ENCODE results near the gene SCO1. TPM values are rescaled to one million over a fixed set of nuclear protein-coding genes. Genes with fewer than 3 reads are reported as not detected.
"Not testable (repeated sequence)": the region's sequence is repeated elsewhere in the genome, so short reads cannot be mapped to it uniquely, and the experiment has no call there.

The SCO1 gene
- total and polyA plus RNA-seq, 9 donors: 22.2 to 26.8 (median 24.3) TPM

GRCh38 chr17:10698096-10698818 lies 924 bp upstream of the SCO1 start:
- no peaks in the 10 kb centered on the region for H3K9me3 ChIP-seq (replicated peaks; ENCODE audit: control insufficient read depth, low read depth, low read length)
- H3K27ac ChIP-seq (ENCODE audit: low read length): peak overlapping the region; percentile 93
- peak overlapping the region; percentile 97 for H3K4me3 ChIP-seq (ENCODE audit: low read length)
- peaks cover 12% of the 10 kb centered on the region for H3K4me1 ChIP-seq (ENCODE audit: control insufficient read depth, insufficient read depth, low read length)
- H3K27me3 ChIP-seq (ENCODE audit: control insufficient read depth, insufficient read depth, low read length): no peaks in the 10 kb centered on the region
- peaks cover 15% of the 10 kb centered on the region for H3K36me3 ChIP-seq (ENCODE audit: control insufficient read depth, insufficient read depth, low read length)
- DNase-seq: peak; percentile 43
- WGBS (ENCODE audit: insufficient coverage): no CpG with 5 or more reads among the region's 18 CpGs

DNA sequence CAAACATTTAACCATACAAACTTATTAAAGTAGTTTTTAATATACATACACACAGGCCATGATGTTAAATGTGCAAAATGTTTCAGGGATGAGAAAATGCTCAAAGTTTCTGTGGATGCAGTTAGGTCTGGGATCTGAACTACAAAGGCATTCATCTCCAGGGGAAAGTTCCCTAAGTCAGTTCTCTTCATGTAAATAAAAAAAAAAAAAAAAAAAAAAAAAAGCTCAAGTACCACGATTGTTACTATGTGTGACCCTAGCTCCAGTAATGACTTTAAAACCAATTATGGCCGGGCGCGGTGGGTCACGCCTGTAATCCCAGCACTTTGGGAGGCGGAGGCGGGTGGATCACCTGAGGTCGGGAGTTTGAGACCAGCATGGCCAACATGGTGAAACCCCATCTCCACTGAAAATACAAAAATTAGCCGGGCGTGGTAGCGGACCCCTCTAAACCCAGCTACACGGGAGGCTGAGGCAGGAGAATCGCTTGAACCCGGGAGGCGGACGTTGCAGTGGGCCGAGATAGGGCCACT lies 1.4 kb downstream of the SCO1 start:
- not testable (repeated sequence) for H3K9me3 ChIP-seq (replicated peaks; ENCODE audit: control insufficient read depth, low read depth, low read length); H3K4me3 ChIP-seq (ENCODE audit: low read length); H3K4me1 ChIP-seq (ENCODE audit: control insufficient read depth, insufficient read depth, low read length); DNase-seq; H3K27me3 ChIP-seq (ENCODE audit: control insufficient read depth, insufficient read depth, low read length); H3K27ac ChIP-seq (ENCODE audit: low read length)
- WGBS (ENCODE audit: insufficient coverage): 93% methylated on average over 13 of the region's 17 CpGs
- peaks cover 22% of the 10 kb centered on the region for H3K36me3 ChIP-seq (ENCODE audit: control insufficient read depth, insufficient read depth, low read length)

DNA sequence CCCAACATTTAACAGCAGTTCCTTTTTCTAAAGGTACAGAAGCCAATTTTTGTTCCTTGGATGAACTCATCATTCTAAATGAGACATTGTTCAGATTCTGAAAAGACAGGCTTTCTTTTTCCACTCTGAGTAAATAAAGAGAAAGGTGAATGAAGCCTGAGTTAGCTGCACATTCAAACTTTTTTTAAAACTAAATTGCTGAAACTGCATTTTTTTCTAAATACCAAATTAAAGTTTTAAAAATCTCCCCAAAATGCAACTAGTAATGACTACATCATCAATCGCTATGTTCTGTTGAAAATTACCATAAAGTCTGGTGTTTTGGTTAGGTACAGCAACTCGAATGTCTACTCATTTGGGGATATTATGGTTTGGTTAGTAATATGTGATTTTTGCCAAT lies 9.8 kb downstream of the SCO1 start:
- Histone ChIP-seq H3K9me3 (replicated peaks; ENCODE audit: control insufficient read depth, low read depth, low read length) (no peaks in the 10 kb centered on the region), H3K4me3 (ENCODE audit: low read length) (no peak overlapping the region), H3K27ac (ENCODE audit: low read length) (no peak overlapping the region), H3K27me3 (ENCODE audit: control insufficient read depth, insufficient read depth, low read length) (no peaks in the 10 kb centered on the region), H3K4me1 (ENCODE audit: control insufficient read depth, insufficient read depth, low read length) (no peaks in the 10 kb centered on the region), H3K36me3 (ENCODE audit: control insufficient read depth, insufficient read depth, low read length) (peaks cover 37% of the 10 kb centered on the region)
- WGBS (ENCODE audit: insufficient coverage): no CpG with 5 or more reads among the region's 2 CpGs
- DNase-seq: no peak

GRCh38 chr17:10683853-10684252 lies 13.5 kb downstream of the SCO1 start:
- H3K36me3 ChIP-seq (ENCODE audit: control insufficient read depth, insufficient read depth, low read length): peaks cover 47% of the 10 kb centered on the region
- no peaks in the 10 kb centered on the region for H3K9me3 ChIP-seq (replicated peaks; ENCODE audit: control insufficient read depth, low read depth, low read length)
- no CpG with 5 or more reads among the region's 2 CpGs for WGBS (ENCODE audit: insufficient coverage)
- no peaks in the 10 kb centered on the region for H3K27me3 ChIP-seq (ENCODE audit: control insufficient read depth, insufficient read depth, low read length)
- DNase-seq: peak; percentile 17
- H3K4me3 ChIP-seq (ENCODE audit: low read length): no peak overlapping the region
- H3K4me1 ChIP-seq (ENCODE audit: control insufficient read depth, insufficient read depth, low read length): peaks cover 2% of the 10 kb centered on the region
- H3K27ac ChIP-seq (ENCODE audit: low read length): no peak overlapping the region

- DNase-seq: peak; percentile 32
- Histone ChIP-seq H3K4me3 (ENCODE audit: low read length) (no peak overlapping the region), H3K27me3 (ENCODE audit: control insufficient read depth, insufficient read depth, low read length) (no peaks in the 10 kb centered on the region), H3K36me3 (ENCODE audit: control insufficient read depth, insufficient read depth, low read length) (peaks cover 56% of the 10 kb centered on the region), H3K27ac (ENCODE audit: low read length) (peak overlapping the region; percentile 17), H3K4me1 (ENCODE audit: control insufficient read depth, insufficient read depth, low read length) (peaks cover 2% of the 10 kb centered on the region), H3K9me3 (replicated peaks; ENCODE audit: control insufficient read depth, low read depth, low read length) (no peaks in the 10 kb centered on the region)
- WGBS (ENCODE audit: insufficient coverage): 57% methylated on average over 2 of the region's 7 CpGs
These were observed 15.4 kb downstream of the SCO1 start for GRCh38 chr17:10681866-10682446.

DNA sequence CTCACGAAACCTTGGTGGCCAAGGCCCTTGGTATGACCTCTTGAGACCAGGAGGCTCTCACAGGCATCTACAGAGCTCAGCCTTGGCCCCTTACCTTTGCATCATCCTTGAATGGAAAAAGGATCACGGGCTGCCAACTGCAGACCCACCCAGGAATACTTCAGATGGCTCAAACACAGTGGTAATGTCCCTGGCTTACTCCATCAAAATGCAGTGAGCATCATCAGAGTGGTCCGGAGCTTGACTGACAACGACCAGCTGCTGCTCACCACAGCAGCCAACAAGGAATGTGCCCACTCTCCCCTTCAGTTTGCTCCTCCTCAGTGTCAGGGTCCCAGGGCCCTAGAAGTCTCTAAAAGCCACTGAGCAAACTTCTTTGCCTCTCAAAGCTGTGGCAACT lies 22.6 kb downstream of the SCO1 start:
- H3K4me1 ChIP-seq (ENCODE audit: control insufficient read depth, insufficient read depth, low read length): peaks cover 13% of the 10 kb centered on the region
- peak; percentile 51 for DNase-seq
- 82% methylated on average over 4 of the region's 4 CpGs for WGBS (ENCODE audit: insufficient coverage)
- H3K27ac ChIP-seq (ENCODE audit: low read length): peak overlapping the region; percentile 74
- peaks cover 20% of the 10 kb centered on the region for H3K36me3 ChIP-seq (ENCODE audit: control insufficient read depth, insufficient read depth, low read length)
- no peaks in the 10 kb centered on the region for H3K27me3 ChIP-seq (ENCODE audit: control insufficient read depth, insufficient read depth, low read length)
- H3K4me3 ChIP-seq (ENCODE audit: low read length): no peak overlapping the region
- H3K9me3 ChIP-seq (replicated peaks; ENCODE audit: control insufficient read depth, low read depth, low read length): no peaks in the 10 kb centered on the region

DNA sequence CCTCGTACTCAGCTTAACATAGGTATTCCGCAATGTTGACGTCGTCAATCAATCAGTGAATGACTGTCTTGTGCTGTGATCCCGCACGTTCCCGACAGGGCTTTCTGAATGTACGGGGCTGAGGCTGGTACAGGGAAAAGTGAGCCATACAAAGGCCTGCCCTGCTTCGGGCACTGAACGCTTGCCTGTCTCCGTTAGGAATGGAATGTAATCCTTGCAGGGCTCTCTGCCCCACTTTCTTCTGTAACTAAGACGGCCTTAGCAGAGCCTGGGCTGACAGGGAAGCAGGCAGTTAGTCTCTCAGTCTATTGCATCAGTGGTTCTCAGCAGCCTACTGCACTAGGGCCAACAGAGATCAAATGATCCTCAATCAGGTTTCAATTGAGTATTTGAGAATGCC lies 24.0 kb downstream of the SCO1 start:
- Histone ChIP-seq H3K27me3 (ENCODE audit: control insufficient read depth, insufficient read depth, low read length) (no peaks in the 10 kb centered on the region), H3K27ac (ENCODE audit: low read length) (peak overlapping the region; percentile 74), H3K9me3 (replicated peaks; ENCODE audit: control insufficient read depth, low read depth, low read length) (no peaks in the 10 kb centered on the region), H3K4me3 (ENCODE audit: low read length) (no peak overlapping the region), H3K4me1 (ENCODE audit: control insufficient read depth, insufficient read depth, low read length) (peaks cover 13% of the 10 kb centered on the region), H3K36me3 (ENCODE audit: control insufficient read depth, insufficient read depth, low read length) (peaks cover 11% of the 10 kb centered on the region)
- DNase-seq: peak; percentile 55
- 86% methylated on average over 12 of the region's 12 CpGs for WGBS (ENCODE audit: insufficient coverage)

DNA sequence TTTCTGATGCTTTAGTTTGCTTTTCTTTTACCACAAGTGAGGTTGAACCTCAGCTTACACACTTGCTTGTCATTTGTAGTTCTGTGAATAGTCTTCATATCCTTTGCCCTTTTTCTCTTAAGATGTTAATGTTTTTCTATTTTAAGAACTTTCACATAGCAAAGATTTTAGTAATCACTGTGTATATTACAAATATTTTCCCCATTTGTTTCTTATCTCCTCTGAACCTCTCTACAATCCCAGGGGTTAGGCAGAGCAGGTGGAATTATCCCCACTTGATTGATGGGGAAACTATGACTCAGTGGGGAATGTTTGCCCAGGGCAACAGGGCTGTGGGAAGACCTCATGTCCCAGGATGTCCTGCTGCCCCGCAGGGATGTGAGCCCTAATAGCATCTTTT lies 28.6 kb downstream of the SCO1 start:
- H3K4me1 ChIP-seq (ENCODE audit: control insufficient read depth, insufficient read depth, low read length): peaks cover 10% of the 10 kb centered on the region
- H3K27me3 ChIP-seq (ENCODE audit: control insufficient read depth, insufficient read depth, low read length): no peaks in the 10 kb centered on the region
- no peak overlapping the region for H3K27ac ChIP-seq (ENCODE audit: low read length)
- H3K4me3 ChIP-seq (ENCODE audit: low read length): no peak overlapping the region
- WGBS (ENCODE audit: insufficient coverage): no CpG with 5 or more reads among the region's 1 CpG
- H3K36me3 ChIP-seq (ENCODE audit: control insufficient read depth, insufficient read depth, low read length): no peaks in the 10 kb centered on the region
- no peaks in the 10 kb centered on the region for H3K9me3 ChIP-seq (replicated peaks; ENCODE audit: control insufficient read depth, low read depth, low read length)
- no peak for DNase-seq

DNA sequence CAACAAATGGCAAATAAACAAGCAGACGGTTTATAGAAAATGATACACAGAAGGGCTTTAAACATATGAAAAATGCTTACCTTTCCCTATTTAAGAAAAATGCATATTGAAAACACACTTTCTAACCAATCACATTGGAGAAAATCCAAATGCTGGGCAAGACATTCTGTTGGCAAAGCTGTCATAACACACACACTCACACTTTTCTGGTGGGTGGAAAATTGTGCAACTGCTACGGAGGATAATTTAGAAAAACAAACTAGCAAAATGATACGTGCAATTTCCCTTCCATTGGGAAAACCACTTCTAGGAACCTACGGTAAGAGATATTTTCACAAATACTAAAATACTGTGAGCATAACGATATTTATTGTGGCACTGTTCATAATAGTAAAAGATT lies 30.4 kb downstream of the SCO1 start:
- Histone ChIP-seq H3K4me1 (ENCODE audit: control insufficient read depth, insufficient read depth, low read length) (peaks cover 20% of the 10 kb centered on the region), H3K4me3 (ENCODE audit: low read length) (no peak overlapping the region), H3K9me3 (replicated peaks; ENCODE audit: control insufficient read depth, low read depth, low read length) (no peaks in the 10 kb centered on the region), H3K36me3 (ENCODE audit: control insufficient read depth, insufficient read depth, low read length) (no peaks in the 10 kb centered on the region), H3K27me3 (ENCODE audit: control insufficient read depth, insufficient read depth, low read length) (no peaks in the 10 kb centered on the region), H3K27ac (ENCODE audit: low read length) (no peak overlapping the region)
- DNase-seq: no peak
- WGBS (ENCODE audit: insufficient coverage): no CpG with 5 or more reads among the region's 5 CpGs

- H3K4me3 ChIP-seq (ENCODE audit: low read length): no peak overlapping the region
- H3K36me3 ChIP-seq (ENCODE audit: control insufficient read depth, insufficient read depth, low read length): peaks cover 3% of the 10 kb centered on the region
- peaks cover 35% of the 10 kb centered on the region for H3K4me1 ChIP-seq (ENCODE audit: control insufficient read depth, insufficient read depth, low read length)
- 82% methylated on average over 9 of the region's 9 CpGs for WGBS (ENCODE audit: insufficient coverage)
- H3K9me3 ChIP-seq (replicated peaks; ENCODE audit: control insufficient read depth, low read depth, low read length): no peaks in the 10 kb centered on the region
- H3K27me3 ChIP-seq (ENCODE audit: control insufficient read depth, insufficient read depth, low read length): no peaks in the 10 kb centered on the region
- peak overlapping the region; percentile 71 for H3K27ac ChIP-seq (ENCODE audit: low read length)
- DNase-seq: peak; percentile 68
These were observed 32.8 kb downstream of the SCO1 start for GRCh38 chr17:10664571-10664970.
